Activated naive CD8-positive, alpha-beta T cell treated with anti-CD3 and anti-CD28 coated beads, Interleukin-2, amount 10 ng/mL, durations not matched to agents 7 days and 5 days (primary cell): ENCODE data around the gene ZC2HC1C. TPM values are rescaled to one million over a fixed set of nuclear protein-coding genes. Genes with fewer than 3 reads are reported as not detected.

ENCODE experiments used
- ATAC-seq: fragments of 150-1000 bp; cut with Tn5 transposase; one replicate; pipeline ENCODE4 v1.10.0; 2021; ENCODE audit warnings: low read depth, moderate library complexity
- POLR2A ChIA-PET: fragments of 350-600 bp; sonication (Branson Sonifier 250); formaldehyde crosslinking; loops from one replicate; lab custom pipeline; 2021; ENCODE audit warnings: antibody characterized with exemption; lab: Charles Lee
- DNase-seq: peaks from one replicate; pipeline ENCODE4 v3.0.0; 2021
- H3K27ac Mint-ChIP-seq: one replicate; pipeline ENCODE4 v1.8.0; 2022; ENCODE audit warnings: mild to moderate bottlenecking, mixed read lengths
- H3K27me3 Mint-ChIP-seq: one replicate; pipeline ENCODE4 v1.8.0; 2022; ENCODE audit warnings: mild to moderate bottlenecking, moderate library complexity, mixed read lengths
- H3K36me3 Mint-ChIP-seq: one replicate; pipeline ENCODE4 v1.8.0; 2021; ENCODE audit warnings: mild to moderate bottlenecking, mixed read lengths
- H3K4me1 Mint-ChIP-seq: one replicate; pipeline ENCODE4 v1.8.0; 2021; ENCODE audit warnings: mixed read lengths
- H3K4me3 Mint-ChIP-seq: one replicate; pipeline ENCODE4 v1.8.0; 2022; ENCODE audit warnings: mild to moderate bottlenecking, moderate library complexity, mixed read lengths
- H3K9me3 Mint-ChIP-seq: one replicate; pipeline ENCODE4 v1.8.0; 2021; ENCODE audit warnings: mixed read lengths
- total RNA-seq, 2 experiments: library from RNA; stranded (reverse); gene quantifications; one replicate each; pipeline ENCODE4 v1.2.3, GENCODE V29; 2021

Gene ZC2HC1C
- total RNA-seq, 2 experiments from 2014 or later, result 0.69 to 1.5 TPM

DNA sequence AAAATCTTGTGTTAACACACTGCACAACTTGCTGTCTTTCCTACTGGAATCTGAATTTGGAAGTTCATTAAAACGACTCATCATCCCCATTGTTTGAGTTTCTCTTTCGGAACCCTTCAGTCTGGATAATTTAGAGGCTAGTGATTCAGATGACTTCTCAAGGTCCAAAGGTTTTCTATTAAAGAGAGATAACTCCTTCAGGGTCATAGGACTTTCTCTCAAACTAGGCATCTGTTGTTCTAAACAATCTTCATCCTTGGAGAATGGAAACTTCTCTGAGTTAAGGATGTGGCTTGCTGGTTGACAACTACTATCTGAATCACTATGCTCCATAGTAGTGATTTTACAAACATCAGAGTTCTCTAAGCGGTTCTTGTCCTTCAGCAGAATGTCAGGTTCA is 22.5 kb upstream of the ZC2HC1C start:
- DNase-seq (no peak), ATAC-seq (no peak)
- Mint-ChIP-seq H3K27me3 (no peaks in the 10 kb centered on the region), H3K4me3 (no peak overlapping the region), H3K4me1 (peaks cover 22% of the 10 kb centered on the region), H3K9me3 (no peaks in the 10 kb centered on the region), H3K36me3 (peaks cover 19% of the 10 kb centered on the region), H3K27ac (no peak overlapping the region)
- POLR2A ChIA-PET, result no interaction called here

DNA sequence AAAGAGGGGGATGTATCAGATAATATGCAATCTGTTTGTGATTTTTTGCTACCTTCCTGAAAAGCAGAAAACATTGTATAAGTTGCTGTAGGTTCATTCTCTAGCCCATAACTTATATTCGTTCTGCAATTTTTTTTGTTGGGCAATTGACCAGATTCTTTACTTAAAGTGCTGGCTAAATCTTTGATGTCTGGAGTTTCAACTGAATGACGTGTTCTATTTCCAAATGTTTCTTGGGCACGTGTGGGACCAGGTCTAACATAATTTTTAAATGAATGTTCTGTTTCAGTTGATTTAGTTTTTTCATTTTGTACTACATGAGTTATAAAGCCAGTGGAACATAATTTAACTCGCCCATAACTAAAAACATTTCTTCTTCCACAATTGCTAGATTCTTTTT is 21.9 kb upstream of the ZC2HC1C start:
- peaks cover 21% of the 10 kb centered on the region for H3K36me3 Mint-ChIP-seq
- no peak for DNase-seq

DNA sequence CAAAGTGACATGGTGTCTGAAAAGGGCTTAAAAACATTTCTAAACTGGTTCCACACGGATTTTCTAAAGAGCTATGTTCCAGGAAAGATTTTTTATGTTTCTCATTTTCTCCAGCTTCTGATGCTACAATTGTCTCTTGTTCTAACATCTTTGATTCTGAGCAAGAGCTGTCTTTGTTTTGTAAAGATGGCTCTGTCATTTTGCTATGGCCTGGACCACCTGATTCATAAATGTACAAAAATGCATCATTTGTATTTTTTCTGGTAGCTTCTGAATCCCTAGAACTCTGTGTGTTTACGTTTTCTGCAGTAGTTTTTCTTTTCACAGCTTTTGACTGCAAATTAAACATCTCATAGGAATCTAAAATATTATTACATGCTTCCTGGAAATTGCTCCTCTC is 21.3 kb upstream of the ZC2HC1C start:
- Mint-ChIP-seq H3K36me3 (peaks cover 21% of the 10 kb centered on the region), H3K27me3 (no peaks in the 10 kb centered on the region), H3K4me1 (peaks cover 26% of the 10 kb centered on the region), H3K9me3 (no peaks in the 10 kb centered on the region), H3K4me3 (no peak overlapping the region), H3K27ac (no peak overlapping the region)
- ATAC-seq (no peak), DNase-seq (no peak)
- POLR2A ChIA-PET, result no interaction called here

More for the DNA sequence above, 21.9 kb upstream of the ZC2HC1C start:
- POLR2A ChIA-PET, result no interaction called here
- no peaks in the 10 kb centered on the region for H3K9me3 Mint-ChIP-seq
- no peaks in the 10 kb centered on the region for H3K27me3 Mint-ChIP-seq
- no peak overlapping the region for H3K27ac Mint-ChIP-seq
- no peak for ATAC-seq
- no peak overlapping the region for H3K4me3 Mint-ChIP-seq
- peaks cover 22% of the 10 kb centered on the region for H3K4me1 Mint-ChIP-seq

DNA sequence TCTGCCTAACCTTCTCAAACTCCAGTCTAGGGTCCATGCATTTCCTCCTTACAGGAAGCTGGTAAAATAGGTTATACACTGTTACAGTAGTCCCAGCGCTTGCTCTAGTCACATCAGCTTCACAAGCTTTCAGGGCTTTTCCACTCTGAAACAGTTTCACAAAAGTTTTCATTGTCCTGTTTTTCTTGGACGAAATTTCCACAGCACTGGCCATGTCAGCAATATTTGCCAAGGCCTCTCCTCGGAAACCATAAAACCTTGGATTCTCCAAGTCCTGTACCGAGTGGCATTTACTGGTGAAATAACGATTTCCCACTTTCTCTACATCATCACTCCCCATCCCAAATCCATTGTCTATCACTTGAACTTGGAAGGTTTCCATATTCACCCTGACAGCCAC is 20.3 kb upstream of the ZC2HC1C start:
- no peak overlapping the region for H3K27ac Mint-ChIP-seq
- H3K27me3 Mint-ChIP-seq, result no peaks in the 10 kb centered on the region
- POLR2A ChIA-PET, result interaction anchor here (1.1 to 3.8 kb wide), 2 partner anchors 14 to 430 kb away, joined by 3 to 17 read pairs; partner anchors contain the start of gene ACYP1
- H3K9me3 Mint-ChIP-seq, result no peaks in the 10 kb centered on the region
- H3K36me3 Mint-ChIP-seq, result peaks cover 26% of the 10 kb centered on the region
- no peak for DNase-seq
- no peak overlapping the region for H3K4me3 Mint-ChIP-seq
- peaks cover 30% of the 10 kb centered on the region for H3K4me1 Mint-ChIP-seq
- ATAC-seq, result no peak

DNA sequence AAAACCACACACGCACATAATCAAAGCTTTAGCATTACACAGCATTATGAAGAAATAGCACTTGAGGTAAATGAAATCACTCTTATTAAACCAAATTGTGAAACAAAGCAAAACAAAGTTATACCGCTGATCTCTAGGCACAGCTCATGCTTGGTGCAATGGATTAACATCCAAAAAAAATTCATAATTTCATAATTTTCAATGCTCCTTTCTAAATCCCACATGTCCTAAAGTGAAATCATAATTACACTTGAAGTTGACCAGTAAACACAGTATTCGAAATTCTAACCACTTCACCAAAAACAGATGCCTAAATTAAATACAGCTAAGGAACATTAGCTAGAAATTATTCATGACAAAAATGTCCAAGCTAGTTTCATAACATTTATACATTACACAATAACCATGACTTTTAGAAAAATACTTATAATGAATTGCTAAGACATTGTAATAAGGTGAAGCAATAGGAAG is 19.7 kb upstream of the ZC2HC1C start:
- H3K4me3 Mint-ChIP-seq, result peak overlapping the region; percentile 90
- H3K27ac Mint-ChIP-seq, result no peak overlapping the region
- H3K9me3 Mint-ChIP-seq, result no peaks in the 10 kb centered on the region
- DNase-seq (no peak), ATAC-seq (no peak)
- POLR2A ChIA-PET, result interaction anchor here (3.8 kb wide), 1 partner anchor 14 kb away, joined by 17 read pairs; the partner anchor contains the start of gene ACYP1
- no peaks in the 10 kb centered on the region for H3K27me3 Mint-ChIP-seq
- H3K36me3 Mint-ChIP-seq, result peaks cover 29% of the 10 kb centered on the region
- peaks cover 29% of the 10 kb centered on the region for H3K4me1 Mint-ChIP-seq

DNA sequence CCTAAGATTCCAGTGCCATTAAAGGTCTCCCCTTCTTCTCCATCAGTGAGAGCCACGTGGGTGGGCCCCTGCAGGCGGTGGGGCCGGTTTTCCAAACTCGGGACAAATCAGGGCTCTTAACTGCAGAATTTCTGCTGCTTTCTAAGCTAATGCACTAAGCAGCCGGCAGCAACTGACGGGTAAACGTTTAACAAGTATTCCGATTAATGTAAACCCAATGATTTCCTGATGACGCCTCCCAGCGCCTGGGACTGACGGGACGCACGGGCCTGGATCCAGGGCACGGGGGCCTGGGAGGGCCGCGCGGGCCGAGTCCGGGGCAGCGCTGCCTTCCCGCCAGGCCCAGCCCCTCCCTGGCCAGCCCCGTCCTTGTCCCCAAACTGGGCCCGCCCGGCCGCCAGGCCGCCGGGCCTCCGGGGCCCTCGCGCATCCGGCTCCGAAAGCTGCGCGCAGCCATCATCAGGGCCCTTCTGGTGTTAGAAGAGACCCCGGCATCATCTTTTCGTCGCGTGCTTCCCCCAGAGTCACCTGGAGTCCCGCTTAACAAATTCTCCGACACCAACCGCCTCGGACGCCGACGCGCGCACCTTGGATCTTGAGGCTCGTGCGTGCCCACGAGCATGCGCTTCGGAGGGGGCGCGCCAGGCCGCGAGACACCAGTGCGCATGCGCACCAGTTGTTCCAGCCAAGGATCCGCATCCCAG is 18.4 kb upstream of the ZC2HC1C start, which contains the start of gene MLH3:
TSS of gene MLH3 (minus strand) at position 616 of the 704 bp plus-strand sequence. CDS start 1,812 bp downstream, outside the sequence.
- no peaks in the 10 kb centered on the region for H3K27me3 Mint-ChIP-seq
- peaks cover 28% of the 10 kb centered on the region for H3K4me1 Mint-ChIP-seq
- POLR2A ChIA-PET, result interaction anchor here (1.2 to 3.8 kb wide), 3 partner anchors 11 to 48 kb away, joined by 3 to 17 read pairs (median 4); partner anchors contain the start of gene ACYP1
- no peaks in the 10 kb centered on the region for H3K9me3 Mint-ChIP-seq
- DNase-seq (peak; percentile 85), ATAC-seq (peak; percentile 79)
- peak within 1 kb of the TSS; percentile 90 for H3K4me3 Mint-ChIP-seq
- peak within 1 kb of the TSS; percentile 82 for H3K27ac Mint-ChIP-seq
- H3K36me3 Mint-ChIP-seq, result peaks cover 37% of the 10 kb centered on the region

DNA sequence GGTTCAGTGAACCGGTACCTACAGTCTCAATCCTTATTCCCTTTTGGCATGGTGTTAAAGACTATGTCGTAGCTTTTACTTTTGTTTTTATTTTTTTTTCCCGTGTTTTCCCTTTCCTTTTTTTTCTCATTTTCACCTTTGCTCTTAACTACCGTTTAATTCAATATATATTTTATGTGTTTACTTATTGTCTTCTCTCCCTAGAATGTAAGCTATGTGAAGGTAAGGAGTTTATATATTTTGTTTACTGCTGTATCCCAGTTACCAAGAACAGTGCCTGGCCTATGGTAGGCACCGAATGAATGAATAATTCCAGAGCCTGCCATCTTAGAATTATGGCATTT is 17.9 kb upstream of the ZC2HC1C start:
- peaks cover 30% of the 10 kb centered on the region for H3K4me1 Mint-ChIP-seq
- ATAC-seq, result no peak
- DNase-seq, result no peak
- peaks cover 36% of the 10 kb centered on the region for H3K36me3 Mint-ChIP-seq
- no peaks in the 10 kb centered on the region for H3K9me3 Mint-ChIP-seq
- no peaks in the 10 kb centered on the region for H3K27me3 Mint-ChIP-seq
- peak overlapping the region; percentile 90 for H3K4me3 Mint-ChIP-seq
- peak overlapping the region; percentile 82 for H3K27ac Mint-ChIP-seq
- POLR2A ChIA-PET, result interaction anchor here (0.6 to 3.8 kb wide), 4 partner anchors 10 to 235 kb away, joined by 3 to 17 read pairs (median 4); partner anchors contain the start of gene ACYP1

DNA sequence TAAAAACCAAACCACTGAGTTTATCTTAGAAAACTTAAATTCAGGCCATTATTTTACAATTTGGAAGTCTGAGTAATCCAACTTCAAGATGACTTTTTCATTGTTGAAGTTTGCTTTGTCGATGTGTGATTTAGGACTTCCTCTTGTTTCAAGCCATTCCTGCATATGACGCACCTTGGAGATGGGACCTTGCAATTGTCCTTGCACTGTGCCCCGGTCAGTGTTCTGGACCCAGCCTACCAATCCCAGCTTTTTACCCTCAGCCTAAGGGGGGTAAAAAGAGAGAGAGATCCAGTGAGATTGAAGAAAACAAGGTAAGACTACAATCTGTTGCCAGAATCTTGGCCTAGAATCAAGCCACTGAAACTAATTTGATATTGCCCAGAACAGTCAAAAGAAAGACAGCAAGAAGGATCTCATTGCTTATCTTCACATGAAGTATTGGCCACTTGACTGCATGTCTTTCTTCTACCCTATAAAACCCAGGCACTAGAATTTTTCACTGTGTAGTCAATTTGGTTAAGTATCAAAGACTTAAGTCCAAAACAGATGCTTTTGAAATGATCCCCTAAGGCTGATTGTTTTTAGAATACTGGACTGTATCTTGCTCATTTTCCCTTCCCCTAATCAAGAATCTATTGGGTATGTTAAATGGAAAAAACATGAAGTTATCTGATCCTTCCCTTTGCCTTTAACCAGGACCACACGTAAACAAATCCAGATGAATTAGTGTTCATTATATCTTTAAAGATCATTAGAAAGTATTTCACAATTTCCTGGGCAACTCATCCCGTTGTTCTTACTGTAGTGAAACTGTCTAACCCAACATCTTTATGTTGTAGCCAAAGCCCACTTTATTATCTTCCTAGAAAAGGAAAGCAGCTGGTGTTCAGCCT is 15.8 kb upstream of the ZC2HC1C start:
- no peak for DNase-seq
- H3K4me1 Mint-ChIP-seq, result peaks cover 36% of the 10 kb centered on the region

DNA sequence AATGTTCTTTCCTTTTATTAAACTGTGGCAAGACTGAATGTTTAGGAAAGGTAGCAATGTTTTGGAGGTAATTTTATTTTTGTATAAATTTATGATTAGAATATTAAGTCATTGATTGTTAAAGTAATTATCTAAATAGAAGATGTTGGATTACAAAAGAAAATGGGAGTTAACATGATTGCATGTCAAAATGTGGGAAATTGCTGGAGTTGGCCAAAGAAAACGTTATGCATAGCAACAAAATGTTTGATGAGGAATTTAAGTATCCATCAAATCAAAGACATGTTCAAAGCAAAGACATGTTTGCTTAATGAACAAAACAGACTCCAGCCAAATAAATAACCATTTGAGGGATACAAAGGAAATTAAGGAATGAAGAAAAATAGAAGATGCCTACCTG is 15.0 kb upstream of the ZC2HC1C start:
- H3K4me1 Mint-ChIP-seq, result peaks cover 40% of the 10 kb centered on the region
- ATAC-seq, result no peak
- H3K27ac Mint-ChIP-seq, result no peak overlapping the region
- H3K4me3 Mint-ChIP-seq, result no peak overlapping the region
- DNase-seq, result no peak
- no peaks in the 10 kb centered on the region for H3K9me3 Mint-ChIP-seq
- peaks cover 42% of the 10 kb centered on the region for H3K36me3 Mint-ChIP-seq
- POLR2A ChIA-PET, result interaction anchor here (0.6 kb wide), 1 partner anchor 117 kb away, joined by 3 read pairs; no protein-coding TSS in a partner anchor
- no peaks in the 10 kb centered on the region for H3K27me3 Mint-ChIP-seq

More for the DNA sequence above, 15.8 kb upstream of the ZC2HC1C start:
- H3K4me3 Mint-ChIP-seq, result no peak overlapping the region
- H3K27me3 Mint-ChIP-seq, result no peaks in the 10 kb centered on the region
- no peak for ATAC-seq
- H3K36me3 Mint-ChIP-seq, result peaks cover 38% of the 10 kb centered on the region
- H3K27ac Mint-ChIP-seq, result no peak overlapping the region
- POLR2A ChIA-PET, result no interaction called here
- no peaks in the 10 kb centered on the region for H3K9me3 Mint-ChIP-seq

DNA sequence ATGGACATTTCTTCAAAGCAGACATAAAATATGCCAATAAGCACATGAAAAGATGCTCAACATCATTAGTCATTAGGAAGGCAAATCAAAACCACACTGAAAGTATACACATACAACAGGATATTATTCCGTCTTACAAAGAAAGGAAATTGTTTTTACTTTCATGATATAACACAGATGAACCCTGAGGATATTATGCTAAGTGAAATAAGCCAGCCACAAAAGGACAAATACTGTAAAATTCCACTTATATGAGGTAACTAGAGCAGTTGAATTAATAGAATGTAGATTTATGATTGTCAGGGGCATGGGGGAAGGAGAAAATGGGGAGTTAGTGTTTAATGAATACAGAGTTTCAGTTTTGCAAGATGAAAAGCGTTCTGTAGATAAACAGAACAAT is 9.8 kb upstream of the ZC2HC1C start:
- H3K4me3 Mint-ChIP-seq, result no peak overlapping the region
- POLR2A ChIA-PET, result no interaction called here
- ATAC-seq, result no peak
- DNase-seq, result no peak
- H3K36me3 Mint-ChIP-seq, result peaks cover 44% of the 10 kb centered on the region
- peaks cover 41% of the 10 kb centered on the region for H3K4me1 Mint-ChIP-seq
- H3K9me3 Mint-ChIP-seq, result peaks cover 2% of the 10 kb centered on the region
- no peak overlapping the region for H3K27ac Mint-ChIP-seq
- H3K27me3 Mint-ChIP-seq, result no peaks in the 10 kb centered on the region

DNA sequence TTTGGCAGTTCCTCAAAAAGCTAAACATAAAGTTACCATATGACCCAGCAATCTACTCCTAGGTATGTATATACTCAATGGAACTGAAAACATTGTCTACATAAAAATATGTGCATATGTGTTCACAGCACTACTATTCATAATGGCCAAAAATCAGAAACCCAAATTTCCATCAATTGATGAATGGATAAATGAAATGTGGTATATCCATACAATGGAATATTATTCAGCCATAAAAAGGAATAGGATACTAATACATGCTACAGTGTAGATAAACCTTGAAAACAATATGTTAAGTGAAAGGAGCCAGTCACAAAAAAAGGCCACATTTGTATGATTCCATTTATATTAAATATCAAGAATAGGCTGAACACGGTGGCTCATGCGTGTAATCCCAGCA is 9.0 kb upstream of the ZC2HC1C start:
- ATAC-seq, result no peak
- Mint-ChIP-seq H3K9me3 (peaks cover 2% of the 10 kb centered on the region), H3K4me3 (no peak overlapping the region), H3K36me3 (peaks cover 40% of the 10 kb centered on the region), H3K27me3 (no peaks in the 10 kb centered on the region), H3K4me1 (peaks cover 42% of the 10 kb centered on the region), H3K27ac (no peak overlapping the region)
- POLR2A ChIA-PET, result no interaction called here
- no peak for DNase-seq

DNA sequence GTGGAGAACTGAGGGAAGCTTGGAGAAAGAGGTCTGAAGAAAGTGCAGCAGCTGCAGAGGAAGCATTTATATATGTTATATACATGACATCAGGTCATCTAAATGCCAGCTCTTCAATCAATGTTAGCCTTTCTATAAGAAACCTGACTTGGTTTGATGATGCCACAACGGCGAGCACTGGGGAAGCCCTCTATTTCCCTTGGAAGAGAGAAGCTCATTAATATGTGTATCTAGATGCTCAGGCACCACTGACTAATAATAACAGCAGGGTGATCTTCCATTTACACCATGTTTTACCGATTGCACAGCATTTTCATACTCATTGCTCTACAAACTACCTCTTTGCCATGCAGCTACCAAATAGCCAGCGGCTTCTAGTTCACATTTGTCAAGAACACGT is 6.4 kb upstream of the ZC2HC1C start:
- ATAC-seq (no peak), DNase-seq (no peak)
- Mint-ChIP-seq H3K27me3 (no peaks in the 10 kb centered on the region), H3K9me3 (peaks cover 2% of the 10 kb centered on the region), H3K4me1 (peaks cover 31% of the 10 kb centered on the region), H3K36me3 (peaks cover 29% of the 10 kb centered on the region), H3K4me3 (peak overlapping the region; percentile 98), H3K27ac (peak overlapping the region; percentile 94)
- POLR2A ChIA-PET, result interaction anchor here (0.5 to 2.7 kb wide), 6 partner anchors 13 to 300 kb away, joined by 3 to 17 read pairs (median 4); partner anchors contain the start of genes EIF2B2 and MLH3
